ENCODE measurements around the gene CXXC5. TPM values are rescaled to one million over a fixed set of nuclear protein-coding genes. Genes with fewer than 3 reads are reported as not detected.

CXXC5 gene
- polyA plus RNA-seq, 1 of the 3 experiments (the other 2 are of a cell fraction), result 47.4 TPM

GRCh38 chr5:139707445-139708003 lies 59.4 kb downstream of the CXXC5 start:
- WGBS (ENCODE audit: low lambda C conversion rate), result 94% methylated on average over 4 of the region's 5 CpGs
- CTCF ChIA-PET, result interaction anchor here (0.8 to 7.1 kb wide), 6 partner anchors 14 to 72 kb away, joined by 3 to 93 read pairs (median 11); no protein-coding TSS in a partner anchor
- H3K79me2 ChIP-seq (ENCODE audit: insufficient read depth), result no peaks in the 10 kb centered on the region
- no peak for DNase-seq
- POLR2A ChIA-PET, result interaction anchor here (4.6 kb wide), 1 partner anchor 47 kb away, joined by 28 read pairs; no protein-coding TSS in a partner anchor
- no peaks in the 10 kb centered on the region for H3K27me3 ChIP-seq (ENCODE audit: insufficient read depth)
- H3K36me3 ChIP-seq (replicated peaks in 1 of 2; ENCODE audit: control insufficient read depth in 1 of 2, insufficient read depth in 2 of 2, low read length in 1 of 2), result no peaks in the 10 kb centered on the region
- H3F3A ChIP-seq (replicated peaks; ENCODE audit: insufficient read depth), result peaks cover 28% of the 10 kb centered on the region
- no peaks in the 10 kb centered on the region for H4K20me1 ChIP-seq (ENCODE audit: insufficient read depth)
- H3K9ac ChIP-seq, result no peak overlapping the region
- H3K4me2 ChIP-seq, result 0 out of 2 replicates have a peak overlapping the region, but pooled peaks have one; percentile 28
- no peak overlapping the region for H2AFZ ChIP-seq (ENCODE audit: low read depth)
- H3K9me2 ChIP-seq, result no peaks in the 10 kb centered on the region
- H3K4me1 ChIP-seq (ENCODE audit: control insufficient read depth in 1 of 2, insufficient read depth in 2 of 2, low read depth in 1 of 2, low read length in 1 of 2), result peaks cover 21 to 55% of the 10 kb centered on the region in 2 experiments
- peak overlapping the region; percentile 95 to 99; a peak in 3 of 4 replicates for H3K27ac ChIP-seq (ENCODE audit: low read depth in 2 of 2, low read length in 1 of 2)
- H3K4me3 ChIP-seq (ENCODE audit: low read depth in 2 of 2, low read length in 1 of 2), result no peak overlapping the region
- TF ChIP-seq GATA2 (CRISPR knock-in tag; IDR thresholded peaks at IDR 0.05) (0 out of 2 replicates have a peak, but pooled peaks have one; percentile 16), GABPA (IDR thresholded peaks at IDR 0.05; ENCODE audit: low read depth) (no peak)
- H3K9me3 ChIP-seq, result no peaks in the 10 kb centered on the region

GRCh38 chr5:139708434-139708861 lies 60.3 kb downstream of the CXXC5 start:
- H2AFZ ChIP-seq (ENCODE audit: low read depth), result no peak overlapping the region
- peaks cover 21 to 56% of the 10 kb centered on the region in 2 experiments for H3K4me1 ChIP-seq (ENCODE audit: control insufficient read depth in 1 of 2, insufficient read depth in 2 of 2, low read depth in 1 of 2, low read length in 1 of 2)
- DNase-seq, result no peak
- 82% methylated on average over 4 of the region's 4 CpGs for WGBS (ENCODE audit: low lambda C conversion rate)
- H3K9me3 ChIP-seq, result no peaks in the 10 kb centered on the region
- H3K36me3 ChIP-seq (replicated peaks in 1 of 2; ENCODE audit: control insufficient read depth in 1 of 2, insufficient read depth in 2 of 2, low read length in 1 of 2), result no peaks in the 10 kb centered on the region
- H3F3A ChIP-seq (replicated peaks; ENCODE audit: insufficient read depth), result peaks cover 32% of the 10 kb centered on the region
- ChIA-PET POLR2A (interaction anchor here (0.7 to 4.6 kb wide), 16 partner anchors 10 to 73 kb away, joined by 3 to 35 read pairs (median 7); partner anchors contain the start of gene CXXC5), CTCF (interaction anchor here (0.8 to 7.1 kb wide), 12 partner anchors 8 to 79 kb away, joined by 3 to 93 read pairs (median 5); partner anchors contain the start of gene CXXC5)
- H3K27me3 ChIP-seq (ENCODE audit: insufficient read depth), result no peaks in the 10 kb centered on the region
- TF ChIP-seq FOXJ3 (CRISPR knock-in tag; IDR thresholded peaks at IDR 0.05) (no peak; the same call in 1 of the 2 replicates), GABPA (IDR thresholded peaks at IDR 0.05; ENCODE audit: low read depth) (no peak), MXI1 (IDR thresholded peaks at IDR 0.05; ENCODE audit: low read depth, low read length) (no peak), ELF1 (IDR thresholded peaks at IDR 0.05) (no peak)
- TF ChIP-seq, protein P1, sequence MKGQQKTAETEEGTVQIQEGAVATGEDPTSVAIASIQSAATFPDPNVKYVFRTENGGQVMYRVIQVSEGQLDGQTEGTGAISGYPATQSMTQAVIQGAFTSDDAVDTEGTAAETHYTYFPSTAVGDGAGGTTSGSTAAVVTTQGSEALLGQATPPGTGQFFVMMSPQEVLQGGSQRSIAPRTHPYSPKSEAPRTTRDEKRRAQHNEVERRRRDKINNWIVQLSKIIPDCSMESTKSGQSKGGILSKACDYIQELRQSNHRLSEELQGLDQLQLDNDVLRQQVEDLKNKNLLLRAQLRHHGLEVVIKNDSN (IDR thresholded peaks at IDR 0.05; ENCODE audit: borderline replicate concordance, low read depth), result no peak
- H3K79me2 ChIP-seq (ENCODE audit: insufficient read depth), result no peaks in the 10 kb centered on the region
- no peaks in the 10 kb centered on the region for H4K20me1 ChIP-seq (ENCODE audit: insufficient read depth)
- peak overlapping the region; percentile 10; the same call in 1 of the 2 replicates for H3K9ac ChIP-seq
- H3K27ac ChIP-seq (ENCODE audit: low read depth in 2 of 2, low read length in 1 of 2), result peak overlapping the region; percentile 95 to 99
- H3K4me2 ChIP-seq, result peak overlapping the region; percentile 79
- no peaks in the 10 kb centered on the region for H3K9me2 ChIP-seq
- no peak overlapping the region; a peak in 1 of 4 replicates for H3K4me3 ChIP-seq (ENCODE audit: low read depth in 2 of 2, low read length in 1 of 2)

DNA sequence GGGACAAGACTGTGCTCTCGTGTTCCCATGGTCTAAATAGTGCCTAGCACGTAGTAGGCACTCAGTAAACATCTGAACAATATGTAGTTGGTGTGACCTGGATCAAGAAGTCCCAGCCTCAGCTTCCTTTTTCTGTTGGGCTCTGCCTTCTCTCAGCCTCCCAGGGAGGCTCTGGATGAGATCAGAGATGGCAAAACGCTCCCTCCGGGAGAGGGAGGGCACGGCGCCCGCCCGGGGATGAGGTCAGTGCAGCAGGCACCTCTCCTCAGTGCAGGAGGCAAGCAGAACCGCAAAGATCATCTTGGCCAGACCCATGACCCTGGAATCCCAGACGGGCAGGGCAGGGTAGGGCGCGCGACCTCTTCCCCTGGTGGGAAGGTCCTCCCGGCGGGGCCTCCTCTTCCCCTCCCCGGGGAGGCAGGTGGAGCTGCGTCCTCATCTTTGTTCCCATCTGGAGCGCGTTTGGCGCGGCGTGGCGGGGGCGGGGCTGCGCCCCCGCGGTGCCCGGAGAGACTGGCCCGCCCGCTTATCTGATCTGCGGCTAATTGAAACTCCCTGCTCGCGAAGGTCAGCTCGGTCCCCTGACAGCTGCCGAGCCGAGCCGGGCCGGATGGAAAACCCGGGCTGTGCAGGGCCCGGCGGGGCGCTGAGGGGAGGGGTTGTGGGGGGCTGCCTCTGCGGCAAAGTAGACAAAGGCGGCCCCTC lies 60.9 kb downstream of the CXXC5 start:
- Histone ChIP-seq H3K4me1 (ENCODE audit: control insufficient read depth in 1 of 2, insufficient read depth in 2 of 2, low read depth in 1 of 2, low read length in 1 of 2) (peaks cover 21 to 56% of the 10 kb centered on the region in 2 experiments), H3K27me3 (ENCODE audit: insufficient read depth) (no peaks in the 10 kb centered on the region), H3K4me2 (peak overlapping the region; percentile 79), H3K36me3 (replicated peaks in 1 of 2; ENCODE audit: control insufficient read depth in 1 of 2, insufficient read depth in 2 of 2, low read length in 1 of 2) (no peaks in the 10 kb centered on the region), H3F3A (replicated peaks; ENCODE audit: insufficient read depth) (peaks cover 32% of the 10 kb centered on the region), H3K27ac (ENCODE audit: low read depth in 2 of 2, low read length in 1 of 2) (peak overlapping the region; percentile 95 to 99), H2AFZ (ENCODE audit: low read depth) (0 out of 2 replicates have a peak overlapping the region, but pooled peaks have one; percentile 14), H3K79me2 (ENCODE audit: insufficient read depth) (no peaks in the 10 kb centered on the region), H3K9me3 (no peaks in the 10 kb centered on the region), H3K9me2 (no peaks in the 10 kb centered on the region), H3K4me3 (ENCODE audit: low read depth in 2 of 2, low read length in 1 of 2) (peak overlapping the region; percentile 34 to 40), H4K20me1 (ENCODE audit: insufficient read depth) (no peaks in the 10 kb centered on the region), H3K9ac (peak overlapping the region; percentile 10; the same call in 1 of the 2 replicates)
- ChIA-PET POLR2A (interaction anchor here (0.7 to 4.6 kb wide), 22 partner anchors 8 to 73 kb away, joined by 3 to 35 read pairs (median 6); partner anchors contain the start of gene CXXC5), CTCF (interaction anchor here (1.0 to 7.1 kb wide), 13 partner anchors 9 to 259 kb away, joined by 3 to 93 read pairs (median 8); partner anchors contain the start of gene CXXC5)
- DNase-seq, result peak; percentile 94
- WGBS (ENCODE audit: low lambda C conversion rate), result 19% methylated on average over 4 of the region's 44 CpGs
- TF ChIP-seq TEAD4 (IDR thresholded peaks at IDR 0.05; ENCODE audit: borderline replicate concordance, insufficient read depth), result peak; percentile 84
- peak; percentile 61; the same call in 1 of the 2 replicates for TF ChIP-seq YY1 (IDR thresholded peaks at IDR 0.05; ENCODE audit: low read depth)
- TF ChIP-seq CHD2 (IDR thresholded peaks at IDR 0.05; ENCODE audit: low read length, partially characterized antibody), result peak; percentile 85
- TF ChIP-seq, protein P2, sequence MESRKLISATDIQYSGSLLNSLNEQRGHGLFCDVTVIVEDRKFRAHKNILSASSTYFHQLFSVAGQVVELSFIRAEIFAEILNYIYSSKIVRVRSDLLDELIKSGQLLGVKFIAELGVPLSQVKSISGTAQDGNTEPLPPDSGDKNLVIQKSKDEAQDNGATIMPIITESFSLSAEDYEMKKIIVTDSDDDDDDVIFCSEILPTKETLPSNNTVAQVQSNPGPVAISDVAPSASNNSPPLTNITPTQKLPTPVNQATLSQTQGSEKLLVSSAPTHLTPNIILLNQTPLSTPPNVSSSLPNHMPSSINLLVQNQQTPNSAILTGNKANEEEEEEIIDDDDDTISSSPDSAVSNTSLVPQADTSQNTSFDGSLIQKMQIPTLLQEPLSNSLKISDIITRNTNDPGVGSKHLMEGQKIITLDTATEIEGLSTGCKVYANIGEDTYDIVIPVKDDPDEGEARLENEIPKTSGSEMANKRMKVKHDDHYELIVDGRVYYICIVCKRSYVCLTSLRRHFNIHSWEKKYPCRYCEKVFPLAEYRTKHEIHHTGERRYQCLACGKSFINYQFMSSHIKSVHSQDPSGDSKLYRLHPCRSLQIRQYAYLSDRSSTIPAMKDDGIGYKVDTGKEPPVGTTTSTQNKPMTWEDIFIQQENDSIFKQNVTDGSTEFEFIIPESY (IDR thresholded peaks at IDR 0.05; ENCODE audit: borderline replicate concordance, low read depth), result peak; percentile 48; the same call in 1 of the 2 replicates
- TF ChIP-seq RFX5 (IDR thresholded peaks at IDR 0.05; ENCODE audit: low read length), result peak; percentile 60
- TF ChIP-seq FOSL2 (IDR thresholded peaks at IDR 0.05; ENCODE audit: borderline replicate concordance, low read depth), result peak; percentile 23; the same call in 1 of the 2 replicates
- TF ChIP-seq SIN3A (IDR thresholded peaks at IDR 0.05; ENCODE audit: borderline replicate concordance, low read depth, low read length), result no peak; the same call in 1 of the 2 replicates
- peak; percentile 99 for TF ChIP-seq GATA2 (CRISPR knock-in tag; IDR thresholded peaks at IDR 0.05)
- TF ChIP-seq JUND (IDR thresholded peaks at IDR 0.05), result peak; percentile 23; the same call in 1 of the 2 replicates
- peak; percentile 24 for TF ChIP-seq POLR2AphosphoS5 (IDR thresholded peaks at IDR 0.05; ENCODE audit: low read depth, low read length)
- TF ChIP-seq RCOR1 (IDR thresholded peaks at IDR 0.05; ENCODE audit: low read length), result peak; percentile 69; the same call in 1 of the 2 replicates
